Embryonic facial prominence (tissue), 1 donor: ENCODE results near the gene F9.

Experiments
- DNase-seq: peaks from one replicate; pipeline ENCODE4 v3.0.0-alpha.2; 2016; ENCODE audit errors: extremely low spot score

The F9 gene

DNA sequence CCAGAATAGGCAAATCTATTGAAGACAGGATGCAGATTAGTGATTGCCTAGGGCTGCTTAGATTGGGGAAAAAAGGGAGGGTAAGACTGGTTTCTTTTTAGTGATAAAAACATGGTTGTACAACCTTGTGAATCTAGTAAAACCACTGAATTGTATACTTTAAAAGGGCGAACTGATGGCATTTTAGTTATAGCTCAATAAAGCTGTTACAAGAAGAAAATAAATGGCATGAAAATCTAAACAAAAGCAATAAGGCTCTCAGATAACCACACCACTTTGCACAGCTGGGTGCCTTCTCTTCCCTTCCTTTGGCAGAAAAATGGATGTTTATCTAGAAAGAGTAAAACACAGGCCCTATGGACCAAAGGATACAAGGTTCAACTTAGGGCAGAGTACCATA lies 69.6 kb downstream of the F9 start:
- no peak for DNase-seq
